Omental fat pad (tissue), 4 donors: ENCODE results near the gene EXD1. TPM values are rescaled to one million over a fixed set of nuclear protein-coding genes. Genes with fewer than 3 reads are reported as not detected.

Source experiments
- ATAC-seq: fragments of 150-250 bp; one replicate; pipeline ENCODE4 v1.9.1; 2016; ENCODE audit warnings: mild to moderate bottlenecking, moderate library complexity; ENCODE audit not compliant: low FRiP score
- DNase-seq: peaks from one replicate; pipeline ENCODE4 v3.0.0-alpha.2; 2019; ENCODE audit warnings: low spot score
- total RNA-seq, 4 donors: library from RNA; depleted of rRNA; stranded (reverse); fragments of >200 nt; gene quantifications; one replicate each; pipeline ENCODE4 v1.1.0, GENCODE V29; 2016
- TF ChIP-seq, protein P1 (sequence below), 3 donors: fragments of 450-650 bp; IDR thresholded peaks; one replicate each; pipeline ENCODE4 v1.5.1; 2016 to 2017; ENCODE audit warnings: antibody characterized with exemption in 3 of 3, mild to moderate bottlenecking in 3 of 3, moderate library complexity in 2 of 3

The EXD1 gene, protein sequence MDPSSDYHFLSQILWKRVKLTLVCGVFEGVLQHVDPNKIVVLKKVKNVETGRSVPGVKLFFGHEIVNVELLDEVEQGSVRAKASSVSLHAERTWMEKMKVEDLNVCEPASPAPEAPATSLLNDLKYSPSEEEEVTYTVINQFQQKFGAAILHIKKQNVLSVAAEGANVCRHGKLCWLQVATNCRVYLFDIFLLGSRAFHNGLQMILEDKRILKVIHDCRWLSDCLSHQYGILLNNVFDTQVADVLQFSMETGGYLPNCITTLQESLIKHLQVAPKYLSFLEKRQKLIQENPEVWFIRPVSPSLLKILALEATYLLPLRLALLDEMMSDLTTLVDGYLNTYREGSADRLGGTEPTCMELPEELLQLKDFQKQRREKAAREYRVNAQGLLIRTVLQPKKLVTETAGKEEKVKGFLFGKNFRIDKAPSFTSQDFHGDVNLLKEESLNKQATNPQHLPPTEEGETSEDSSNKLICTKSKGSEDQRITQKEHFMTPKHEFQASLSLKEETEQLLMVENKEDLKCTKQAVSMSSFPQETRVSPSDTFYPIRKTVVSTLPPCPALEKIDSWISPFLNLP
- total RNA-seq = not detected

DNA sequence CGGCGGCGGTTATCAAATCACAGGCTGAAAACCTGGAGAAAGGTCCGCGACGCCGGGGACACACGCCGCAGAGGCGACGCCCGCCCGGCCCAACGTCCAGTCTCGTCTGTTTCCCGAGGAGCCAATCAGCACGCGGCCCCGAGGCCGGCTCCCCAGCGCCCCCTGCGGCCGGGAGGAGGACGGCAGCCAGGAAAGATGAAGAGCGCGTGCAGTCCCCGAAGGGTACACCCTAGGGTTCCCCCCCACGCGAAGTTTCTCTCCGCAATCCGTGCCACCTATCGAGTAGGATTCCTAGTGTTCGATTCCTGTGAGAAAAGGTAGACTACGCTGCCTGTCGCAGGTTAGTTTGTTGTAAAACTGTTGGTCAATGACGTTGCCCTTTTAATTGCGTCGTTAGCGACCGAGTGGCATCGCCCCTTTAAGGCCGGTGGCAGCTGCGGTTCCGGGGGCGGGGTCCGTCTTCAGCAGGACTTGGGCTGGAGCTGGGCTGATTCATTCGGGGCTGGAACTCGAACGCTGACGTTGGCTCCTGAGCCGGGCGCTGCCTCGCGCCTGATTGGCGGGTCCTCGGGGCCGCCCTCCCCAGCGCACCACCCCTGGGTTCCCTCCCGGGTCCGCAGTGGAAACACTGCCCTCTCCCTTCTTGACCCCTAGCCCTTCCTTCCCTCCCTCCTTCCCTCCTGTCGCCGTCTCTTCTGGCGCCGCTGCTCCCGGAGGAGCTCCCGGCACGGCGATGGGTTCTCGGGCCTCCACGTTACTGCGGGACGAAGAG, at the start of gene EXD1, which contains the start of gene CHP1:
Gene EXD1, minus strand, starts transcription at position 108 of the 772 bp plus-strand sequence. CDS start 4,182 bp downstream, outside the sequence.
Gene CHP1, plus strand, starts transcription at position 619 of the 772 bp plus-strand sequence. Its CDS starts 115 bp downstream, at position 734.
- TF ChIP-seq, protein P1, sequence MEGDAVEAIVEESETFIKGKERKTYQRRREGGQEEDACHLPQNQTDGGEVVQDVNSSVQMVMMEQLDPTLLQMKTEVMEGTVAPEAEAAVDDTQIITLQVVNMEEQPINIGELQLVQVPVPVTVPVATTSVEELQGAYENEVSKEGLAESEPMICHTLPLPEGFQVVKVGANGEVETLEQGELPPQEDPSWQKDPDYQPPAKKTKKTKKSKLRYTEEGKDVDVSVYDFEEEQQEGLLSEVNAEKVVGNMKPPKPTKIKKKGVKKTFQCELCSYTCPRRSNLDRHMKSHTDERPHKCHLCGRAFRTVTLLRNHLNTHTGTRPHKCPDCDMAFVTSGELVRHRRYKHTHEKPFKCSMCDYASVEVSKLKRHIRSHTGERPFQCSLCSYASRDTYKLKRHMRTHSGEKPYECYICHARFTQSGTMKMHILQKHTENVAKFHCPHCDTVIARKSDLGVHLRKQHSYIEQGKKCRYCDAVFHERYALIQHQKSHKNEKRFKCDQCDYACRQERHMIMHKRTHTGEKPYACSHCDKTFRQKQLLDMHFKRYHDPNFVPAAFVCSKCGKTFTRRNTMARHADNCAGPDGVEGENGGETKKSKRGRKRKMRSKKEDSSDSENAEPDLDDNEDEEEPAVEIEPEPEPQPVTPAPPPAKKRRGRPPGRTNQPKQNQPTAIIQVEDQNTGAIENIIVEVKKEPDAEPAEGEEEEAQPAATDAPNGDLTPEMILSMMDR (IDR thresholded peaks at IDR 0.05) = peak in 1 of 3 donors; percentile 97
- DNase-seq = peak; percentile 88
- peak; percentile 99 for ATAC-seq

DNA sequence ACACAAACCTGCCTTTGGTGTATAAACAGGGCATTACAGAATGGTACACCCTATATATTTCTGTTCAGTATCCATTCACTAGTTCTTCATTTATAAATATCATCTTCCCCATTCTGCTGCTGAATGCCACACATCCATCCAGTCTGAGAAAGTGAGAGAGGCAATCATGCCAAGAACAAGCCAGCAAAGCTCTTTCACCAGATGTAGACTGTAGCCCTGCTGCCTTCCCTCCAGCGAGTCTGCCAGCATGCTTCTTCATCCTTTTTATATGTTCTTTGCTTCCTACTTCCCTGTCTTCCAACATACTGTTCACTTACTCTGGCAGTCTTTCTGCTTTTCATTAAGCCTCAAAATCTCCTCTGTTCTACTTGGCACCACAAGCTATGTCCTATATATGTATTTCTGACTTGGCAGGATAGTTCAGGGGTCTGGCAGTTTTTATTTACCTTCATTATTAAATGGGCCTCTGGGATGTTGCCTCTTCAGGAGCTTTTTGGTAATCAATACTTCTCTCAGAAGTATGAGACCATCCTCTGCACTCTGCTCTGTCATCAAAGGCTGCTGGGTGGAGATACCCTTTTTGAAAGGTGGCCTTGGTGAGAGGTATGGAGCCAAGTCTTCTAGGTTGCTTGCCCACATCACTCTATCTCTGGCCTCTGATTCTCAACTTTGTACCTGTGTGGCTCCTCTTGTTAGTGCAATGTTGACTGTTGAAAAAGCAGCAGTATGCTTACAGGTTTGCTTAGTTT, 49.2 kb upstream of the EXD1 start:
- TF ChIP-seq, protein P1 (IDR thresholded peaks at IDR 0.05) = no peak
- no peak for ATAC-seq
- DNase-seq = no peak

DNA sequence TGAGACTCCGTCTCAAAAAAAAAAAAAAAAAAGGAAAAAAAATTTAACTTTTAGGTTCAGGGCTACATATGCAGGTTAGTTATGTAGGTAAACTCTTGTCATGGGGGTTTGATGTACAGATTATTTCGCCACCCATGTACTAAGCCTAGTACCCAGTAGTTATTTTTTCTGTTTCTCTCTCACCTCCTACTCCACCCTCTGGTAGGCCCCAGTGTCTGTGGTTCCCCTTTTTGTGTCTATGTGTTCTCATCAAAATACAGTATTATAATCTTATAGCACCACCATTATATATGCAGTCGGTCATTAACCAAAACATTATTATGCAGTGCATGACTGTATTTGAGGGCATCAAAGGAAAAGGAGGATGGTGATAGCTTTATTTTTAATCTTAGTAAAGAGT, 47.8 kb upstream of the EXD1 start:
- no peak for DNase-seq
- ATAC-seq = no peak
- TF ChIP-seq, protein P1 (IDR thresholded peaks at IDR 0.05) = no peak

DNA sequence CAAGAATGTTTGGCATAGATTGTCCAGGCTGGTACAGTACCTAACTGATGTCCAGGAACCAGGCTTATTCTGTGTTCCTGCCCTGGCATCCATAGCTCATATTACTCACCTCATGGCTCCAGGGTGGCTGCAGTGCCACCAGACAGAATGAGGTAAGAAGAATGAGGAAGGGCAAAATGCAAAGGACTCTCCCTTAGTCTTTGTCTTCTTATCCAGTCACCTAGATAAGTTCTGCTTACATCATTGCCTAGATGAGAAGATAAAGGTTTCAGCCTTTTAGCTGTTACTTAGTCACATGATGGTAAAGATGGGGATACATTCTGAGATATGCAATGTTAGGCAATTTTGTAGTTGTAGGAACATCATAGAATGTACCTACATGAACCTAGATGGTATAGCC, 46.3 kb upstream of the EXD1 start:
- no peak for DNase-seq
- no peak for ATAC-seq
- TF ChIP-seq, protein P1 (IDR thresholded peaks at IDR 0.05) = no peak

DNA sequence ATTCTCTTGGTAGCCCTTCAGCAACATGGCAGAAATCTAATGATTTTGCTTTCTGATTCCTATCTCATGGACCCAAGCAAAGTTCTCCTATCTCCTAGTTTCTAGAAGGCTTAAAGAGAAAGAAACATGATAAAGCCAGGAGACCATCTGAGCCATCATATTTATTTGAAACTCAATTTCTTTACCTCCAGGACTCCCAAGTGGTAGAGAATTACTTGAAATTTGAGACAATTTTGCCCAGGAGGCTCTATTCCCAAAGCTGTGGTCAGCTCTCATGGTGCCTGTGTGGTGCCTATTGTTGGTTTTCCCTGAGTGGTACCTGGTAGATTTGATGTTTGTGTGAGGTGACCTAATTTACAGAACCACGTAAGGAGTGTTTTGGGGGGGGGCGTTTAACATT, 39.3 kb upstream of the EXD1 start:
- no peak for ATAC-seq
- DNase-seq = no peak
- TF ChIP-seq, protein P1 (IDR thresholded peaks at IDR 0.05) = no peak

DNA sequence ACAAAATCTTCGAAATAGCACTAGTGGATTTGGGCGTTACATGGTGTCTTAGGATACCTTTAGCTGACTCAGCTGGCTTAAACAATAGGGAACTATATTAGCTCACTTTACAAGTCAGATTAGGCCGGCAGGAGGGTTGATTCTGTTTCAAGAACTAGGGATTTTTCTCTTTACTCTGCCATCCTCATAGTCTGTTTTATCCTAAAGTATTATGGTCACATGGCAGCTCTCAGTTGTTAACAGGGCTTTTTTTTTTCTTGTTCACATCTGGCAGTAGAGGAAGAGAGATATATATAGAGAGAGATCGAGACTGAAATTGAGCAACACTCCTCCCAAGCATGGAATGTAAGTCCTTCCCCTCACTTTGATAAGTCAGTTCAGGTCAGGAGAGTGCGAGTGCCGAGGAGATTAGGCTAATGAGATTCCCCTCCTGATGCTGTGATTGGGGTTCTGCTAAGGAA, 33.4 kb upstream of the EXD1 start:
- TF ChIP-seq, protein P1 (IDR thresholded peaks at IDR 0.05) = no peak
- ATAC-seq (peak; percentile 70), DNase-seq (no peak)
